HepG2 (cell line): ENCODE measurements around the gene SLC51B. TPM values are rescaled to one million over a fixed set of nuclear protein-coding genes. Genes with fewer than 3 reads are reported as not detected.

Experiments
- ATAC-seq: fragments of 200-7000 bp; cut with Tn5 transposase; 3 replicates; pipeline ENCODE4 v1.9.1; 2020; ENCODE audit warnings: mild to moderate bottlenecking, moderate library complexity
- BruUV-seq: library from RNA; stranded (reverse); fragments of 400-500 nt; replicated peaks from 2 replicates; lab custom pipeline; 2021; lab: Mats Ljungman, UMichigan
- CTCF ChIA-PET: fragments of 300-600 bp; formaldehyde crosslinking; extraction: SDS; loops from one replicate; lab custom pipeline; 2021; ENCODE audit warnings: low total read pairs, inconsistent platforms, low intra/inter-chr PET ratio; lab: Yijun Ruan, JAX
- POLR2A ChIA-PET: fragments of 350-600 bp; sonication (Branson Sonifier 250); formaldehyde crosslinking; loops from one replicate; lab custom pipeline; 2020; ENCODE audit warnings: antibody characterized with exemption, inconsistent platforms; lab: Yijun Ruan, JAX
- DNase-seq: peaks from one replicate; pipeline ENCODE4 v3.0.0-alpha.2; 2015; ENCODE audit warnings: low spot score
- FAIRE-seq: peaks from 3 replicates; lab custom pipeline; 2011; peaks lifted over from hg19 to GRCh38; lab: Jason Lieb, UNC
- H2AFZ ChIP-seq: one replicate; pipeline ENCODE4 v1.6.1; 2011; ENCODE audit warnings: low read length, inconsistent platforms
- H3K27ac ChIP-seq: fragments of 300-600 bp; 3 replicates; pipeline ENCODE4 v1.8.0; 2011; ENCODE audit warnings: mixed run types, mild to moderate bottlenecking, mixed read lengths, low read length, inconsistent platforms; ENCODE audit not compliant: insufficient read depth; ENCODE audit errors: extremely low read length
- H3K27me3 ChIP-seq, 2 experiments: fragments of 200-600 bp in 1 of 2; 2 replicates in 1 of 2; 3 replicates in 1 of 2; pipeline versions ENCODE4 v1.6.0 to v1.8.0; 2011; ENCODE audit warnings: low read length in 2 of 2, mild to moderate bottlenecking in 2 of 2, moderate library complexity in 2 of 2, inconsistent platforms in 1 of 2; ENCODE audit not compliant: insufficient read depth in 2 of 2, control insufficient read depth in 1 of 2
- H3K36me3 ChIP-seq, 2 experiments: fragments of 200-600 bp in 1 of 2; replicated peaks in 1 of 2; 2 replicates in 1 of 2; 3 replicates in 1 of 2; pipeline versions ENCODE4 v1.5.1 to v1.8.0; 2011; ENCODE audit warnings: low read length in 2 of 2, inconsistent platforms in 1 of 2; ENCODE audit not compliant: insufficient read depth in 2 of 2, control insufficient read depth in 1 of 2
- H3K4me1 ChIP-seq: 2 replicates; pipeline ENCODE4 v1.5.1; 2012; ENCODE audit warnings: low read length, inconsistent platforms; ENCODE audit not compliant: insufficient read depth
- H3K4me2 ChIP-seq: 2 replicates; pipeline ENCODE4 v1.6.0; 2011; ENCODE audit warnings: low read depth, low read length, inconsistent platforms
- H3K4me3 ChIP-seq, 3 experiments: fragments of 200-600 bp in 1 of 3; sonication (generic), shearing (Covaris generic) in 1 of 3; replicated peaks in 1 of 3; 2 replicates each; pipeline ENCODE4 v1.5.1; 2011 to 2016; ENCODE audit warnings: low read length in 3 of 3, inconsistent platforms in 2 of 3, low read depth in 2 of 3, mild to moderate bottlenecking in 2 of 3, control low read depth in 1 of 3, mixed read lengths in 1 of 3; ENCODE audit not compliant: insufficient read depth in 1 of 3
- H3K79me2 ChIP-seq: one replicate; pipeline ENCODE4 v1.6.1; 2011; ENCODE audit warnings: low read length, inconsistent platforms; ENCODE audit not compliant: insufficient read depth
- H3K9ac ChIP-seq: 2 replicates; pipeline ENCODE4 v1.6.0; 2011; ENCODE audit warnings: mild to moderate bottlenecking, low read depth, low read length, inconsistent platforms; ENCODE audit not compliant: insufficient read depth
- H3K9me3 ChIP-seq: 2 replicates; pipeline ENCODE4 v1.5.1; 2012; ENCODE audit warnings: mild to moderate bottlenecking, low read length
- H4K20me1 ChIP-seq: 2 replicates; pipeline ENCODE4 v1.6.0; 2011; ENCODE audit warnings: inconsistent platforms, mild to moderate bottlenecking, low read length, moderate library complexity; ENCODE audit not compliant: insufficient read depth
- ATF7-NPFF ChIP-seq: sonication (generic); formaldehyde crosslinking; IDR thresholded peaks from 2 replicates; pipeline ENCODE4 v1.8.1; 2023; ENCODE audit warnings: mild to moderate bottlenecking, low read depth, missing genetic modification reagents, moderate library complexity
- MEIS1 ChIP-seq: sonication (generic); formaldehyde crosslinking; IDR thresholded peaks from 2 replicates; pipeline ENCODE4 v1.9.0; 2021; ENCODE audit warnings: mild to moderate bottlenecking, missing genetic modification reagents, moderate library complexity, borderline replicate concordance
- MXD4 ChIP-seq: IDR thresholded peaks from 2 replicates; pipeline ENCODE4 v1.6.1; 2016; ENCODE audit warnings: mild to moderate bottlenecking, missing biosample characterization, missing genetic modification reagents
- MZF1 ChIP-seq: sonication (generic); formaldehyde crosslinking; IDR thresholded peaks from 2 replicates; pipeline ENCODE4 v1.8.1; 2023; ENCODE audit warnings: mild to moderate bottlenecking, missing genetic modification reagents, borderline replicate concordance
- SRSF4 ChIP-seq: fragments of 200-400 bp; formaldehyde crosslinking; IDR thresholded peaks from one replicate; pipeline ENCODE4 v1.6.1; 2018; ENCODE audit warnings: mild to moderate bottlenecking, low read depth, low read length, moderate library complexity; ENCODE audit not compliant: poor library complexity, severe bottlenecking
- SRY ChIP-seq: sonication (generic); formaldehyde crosslinking; IDR thresholded peaks from 2 replicates; pipeline ENCODE4 v1.8.0; 2022; ENCODE audit warnings: mild to moderate bottlenecking, missing genetic modification reagents
- ZNF20 ChIP-seq: sonication (generic); formaldehyde crosslinking; IDR thresholded peaks from 2 replicates; pipeline ENCODE4 v1.4.0; 2020; ENCODE audit warnings: mild to moderate bottlenecking, moderate library complexity, missing genetic modification reagents
- ZNF883 ChIP-seq: sonication (generic); formaldehyde crosslinking; IDR thresholded peaks from 2 replicates; pipeline ENCODE4 v1.5.1; 2020; ENCODE audit warnings: mild to moderate bottlenecking, missing genetic modification reagents; ENCODE audit errors: not compliant biosample characterization
- WGBS: methylation state at CpG from one replicate; pipeline ENCODE4 v1.1.6; 2017; ENCODE audit warnings: low lambda C conversion rate; 5-methylcytosine and 5-hydroxymethylcytosine counted together
- in situ Hi-C: cut with HindIII; loops from 2 replicates; pipeline ENCODE4 v1.10.0; 2017; ENCODE audit warnings: low pct_unique_long_range_greater_than_20kb; ENCODE audit not compliant: extremely low pct_ligation_motif_present
- intact Hi-C: fragments of 100-400 bp; cut with micrococcal nuclease; formaldehyde crosslinking; loops from one replicate; pipeline ENCODE4 v1.10.0; 2022; ENCODE audit not compliant: unreplicated experiment
- polyA plus RNA-seq, 8 experiments: library from polyadenylated mRNA; depleted of rRNA in 3 of 8; stranded (reverse) in 7 of 8; unstranded in 1 of 8; fragments of >200 nt; fragmentation: Illumina TruSeq in 4 of 8; extraction: Trizol in 4 of 8; gene quantifications; 2 replicates each; pipeline versions ENCODE4 v1.2.1 to v1.2.3, GENCODE V29; 2011 to 2016; ENCODE audit warnings: low read depth in 4 of 8, missing spikeins in 1 of 8, mixed read lengths in 1 of 8; ENCODE audit not compliant: insufficient read depth in 1 of 8
- total RNA-seq, 5 experiments: library from RNA; depleted of rRNA; stranded (reverse); fragments of >200 nt; fragmentation: Illumina TruSeq; extraction: Trizol; gene quantifications; 2 replicates each; pipeline ENCODE4 v1.2.3, GENCODE V29; 2016; ENCODE audit warnings: low read depth in 1 of 5
- TF ChIP-seq, protein P1 (sequence below): sonication (generic); formaldehyde crosslinking; IDR thresholded peaks from 2 replicates; pipeline ENCODE4 v1.8.0; 2022; ENCODE audit warnings: missing genetic modification reagents, mild to moderate bottlenecking, borderline replicate concordance
- TF ChIP-seq, protein P2 (sequence below): sonication (generic); formaldehyde crosslinking; IDR thresholded peaks from 2 replicates; pipeline ENCODE4 v1.5.0; 2020; ENCODE audit warnings: mild to moderate bottlenecking, missing genetic modification reagents
- TF ChIP-seq, protein P3 (sequence below): sonication (generic); formaldehyde crosslinking; IDR thresholded peaks from 2 replicates; pipeline ENCODE4 v1.5.1; 2020; ENCODE audit warnings: missing genetic modification reagents, mild to moderate bottlenecking, borderline replicate concordance

SLC51B gene
- total and polyA plus RNA-seq, 2 of the 13 experiments (the other 11 are each of a cell fraction or from before 2014, with no cell fraction given), result 14.9 to 17.1 TPM

DNA sequence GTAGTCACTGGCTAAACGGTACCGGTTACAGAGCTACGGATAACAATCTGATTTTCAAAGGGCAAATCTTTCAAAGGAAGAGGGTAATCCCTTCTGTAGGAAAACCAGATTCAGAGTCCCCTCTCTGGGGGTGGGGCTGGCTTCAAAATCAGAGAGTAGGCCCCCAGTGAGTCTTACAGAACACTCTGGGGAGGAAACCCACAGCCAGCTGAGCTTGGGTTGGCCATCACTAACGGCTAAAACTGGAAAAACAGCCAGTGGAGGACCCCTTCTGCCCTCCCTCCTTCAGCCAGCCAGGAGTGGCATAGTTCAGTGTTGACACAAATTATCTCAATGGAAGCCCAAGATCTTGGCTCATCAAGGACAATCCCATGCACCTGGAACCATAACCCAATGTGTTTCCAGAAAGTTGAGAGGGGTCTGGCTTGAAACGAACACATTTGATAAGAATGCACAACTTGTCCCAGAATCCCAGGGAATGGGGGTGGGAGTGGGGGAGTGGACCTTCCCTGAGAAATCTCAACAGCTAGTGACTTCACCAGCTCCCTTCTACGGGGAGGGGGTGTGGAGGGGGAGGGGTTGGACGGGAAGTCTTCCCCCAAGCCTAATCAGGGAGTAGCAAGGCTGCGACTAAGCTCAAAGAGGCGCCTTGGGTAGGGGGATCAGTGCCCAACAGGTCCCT, 21.6 kb downstream of the SLC51B start (continued):
- TF ChIP-seq SRSF4 (no peak), ZNF883 (CRISPR knock-in tag) (no peak)
- TF ChIP-seq, protein P1, sequence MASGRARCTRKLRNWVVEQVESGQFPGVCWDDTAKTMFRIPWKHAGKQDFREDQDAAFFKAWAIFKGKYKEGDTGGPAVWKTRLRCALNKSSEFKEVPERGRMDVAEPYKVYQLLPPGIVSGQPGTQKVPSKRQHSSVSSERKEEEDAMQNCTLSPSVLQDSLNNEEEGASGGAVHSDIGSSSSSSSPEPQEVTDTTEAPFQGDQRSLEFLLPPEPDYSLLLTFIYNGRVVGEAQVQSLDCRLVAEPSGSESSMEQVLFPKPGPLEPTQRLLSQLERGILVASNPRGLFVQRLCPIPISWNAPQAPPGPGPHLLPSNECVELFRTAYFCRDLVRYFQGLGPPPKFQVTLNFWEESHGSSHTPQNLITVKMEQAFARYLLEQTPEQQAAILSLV (CRISPR knock-in tag), result no peak

DNA sequence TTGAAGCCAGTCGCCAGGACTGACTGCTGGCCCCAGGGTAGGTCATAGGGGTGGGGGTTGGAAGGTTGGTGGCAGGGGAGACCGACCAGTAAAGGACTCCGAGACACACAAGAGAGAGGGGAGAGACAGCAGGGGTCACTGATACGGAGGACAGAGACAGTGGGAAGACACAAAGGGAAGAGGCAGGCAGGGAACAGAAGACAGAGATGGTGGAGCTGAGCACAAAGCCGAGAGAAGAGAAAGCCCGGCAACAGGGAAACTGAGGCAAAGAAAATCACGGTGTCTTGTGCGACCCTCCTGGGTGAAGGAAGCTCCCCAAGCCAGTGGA, 22.1 kb downstream of the SLC51B start:
- CTCF ChIA-PET, result no interaction called here
- no peak overlapping the region for H2AFZ ChIP-seq
- intact Hi-C loops (no loop called here), in situ Hi-C loops (no loop called here)
- H3K27ac ChIP-seq, result no peak overlapping the region
- H3K36me3 ChIP-seq, result no peaks in the 10 kb centered on the region
- peaks cover 39% of the 10 kb centered on the region for H3K4me1 ChIP-seq
- H3K9ac ChIP-seq, result no peak overlapping the region
- H3K4me3 ChIP-seq, result no peak overlapping the region
- 53% methylated on average over 7 of the region's 8 CpGs for WGBS
- no peak for DNase-seq
- FAIRE-seq, result no peak
- no peaks in the 10 kb centered on the region for H3K79me2 ChIP-seq
- peaks cover 1 to 23% of the 10 kb centered on the region in 2 experiments; a peak in 4 of 5 replicates for H3K27me3 ChIP-seq
- no peak overlapping the region for H3K4me2 ChIP-seq
- H4K20me1 ChIP-seq, result no peaks in the 10 kb centered on the region
- H3K9me3 ChIP-seq, result no peaks in the 10 kb centered on the region
- TF ChIP-seq MZF1 (CRISPR knock-in tag), result no peak
- TF ChIP-seq, protein P2, sequence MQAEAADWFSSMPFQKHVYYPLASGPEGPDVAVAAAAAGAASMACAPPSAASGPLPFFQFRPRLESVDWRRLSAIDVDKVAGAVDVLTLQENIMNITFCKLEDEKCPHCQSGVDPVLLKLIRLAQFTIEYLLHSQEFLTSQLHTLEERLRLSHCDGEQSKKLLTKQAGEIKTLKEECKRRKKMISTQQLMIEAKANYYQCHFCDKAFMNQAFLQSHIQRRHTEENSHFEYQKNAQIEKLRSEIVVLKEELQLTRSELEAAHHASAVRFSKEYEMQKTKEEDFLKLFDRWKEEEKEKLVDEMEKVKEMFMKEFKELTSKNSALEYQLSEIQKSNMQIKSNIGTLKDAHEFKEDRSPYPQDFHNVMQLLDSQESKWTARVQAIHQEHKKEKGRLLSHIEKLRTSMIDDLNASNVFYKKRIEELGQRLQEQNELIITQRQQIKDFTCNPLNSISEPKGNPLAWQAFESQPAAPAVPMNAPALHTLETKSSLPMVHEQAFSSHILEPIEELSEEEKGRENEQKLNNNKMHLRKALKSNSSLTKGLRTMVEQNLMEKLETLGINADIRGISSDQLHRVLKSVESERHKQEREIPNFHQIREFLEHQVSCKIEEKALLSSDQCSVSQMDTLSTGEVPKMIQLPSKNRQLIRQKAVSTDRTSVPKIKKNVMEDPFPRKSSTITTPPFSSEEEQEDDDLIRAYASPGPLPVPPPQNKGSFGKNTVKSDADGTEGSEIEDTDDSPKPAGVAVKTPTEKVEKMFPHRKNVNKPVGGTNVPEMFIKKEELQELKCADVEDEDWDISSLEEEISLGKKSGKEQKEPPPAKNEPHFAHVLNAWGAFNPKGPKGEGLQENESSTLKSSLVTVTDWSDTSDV (CRISPR knock-in tag), result no peak
- TF ChIP-seq SRY, result no peak
- TF ChIP-seq, protein P3, sequence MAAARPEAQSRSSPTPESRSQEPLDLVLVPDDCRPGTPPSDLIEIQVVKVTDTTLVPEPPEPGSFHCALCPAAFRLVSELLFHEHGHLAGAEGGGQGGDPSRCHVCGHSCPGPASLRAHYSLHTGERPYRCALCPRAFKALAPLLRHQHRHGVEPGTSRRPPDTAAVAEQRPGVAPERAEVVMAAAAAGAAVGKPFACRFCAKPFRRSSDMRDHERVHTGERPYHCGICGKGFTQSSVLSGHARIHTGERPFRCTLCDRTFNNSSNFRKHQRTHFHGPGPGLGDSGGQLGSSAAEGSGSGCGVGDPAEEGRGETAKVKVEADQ (CRISPR knock-in tag), result no peak
- TF ChIP-seq ATF7-NPFF (CRISPR knock-in tag), result no peak
- TF ChIP-seq ZNF20 (CRISPR knock-in tag), result no peak
- no peak for TF ChIP-seq MXD4
- no peak for TF ChIP-seq MEIS1 (CRISPR knock-in tag)
- TF ChIP-seq, all 625 proteins: peak for 0
- POLR2A ChIA-PET, result no interaction called here
- ATAC-seq, result no peak
- BruUV-seq, result no TSS peak
